HG03432 (cell line): Measurements from ENCODE around the gene CRACDL.

Source experiments
- ATAC-seq: cut with Tn5 transposase; IDR thresholded peaks from one replicate; pipeline ENCODE4 v1.9.1; 2021; ENCODE audit warnings: mild to moderate bottlenecking, moderate library complexity; ENCODE audit not compliant: unreplicated experiment

CRACDL gene

DNA sequence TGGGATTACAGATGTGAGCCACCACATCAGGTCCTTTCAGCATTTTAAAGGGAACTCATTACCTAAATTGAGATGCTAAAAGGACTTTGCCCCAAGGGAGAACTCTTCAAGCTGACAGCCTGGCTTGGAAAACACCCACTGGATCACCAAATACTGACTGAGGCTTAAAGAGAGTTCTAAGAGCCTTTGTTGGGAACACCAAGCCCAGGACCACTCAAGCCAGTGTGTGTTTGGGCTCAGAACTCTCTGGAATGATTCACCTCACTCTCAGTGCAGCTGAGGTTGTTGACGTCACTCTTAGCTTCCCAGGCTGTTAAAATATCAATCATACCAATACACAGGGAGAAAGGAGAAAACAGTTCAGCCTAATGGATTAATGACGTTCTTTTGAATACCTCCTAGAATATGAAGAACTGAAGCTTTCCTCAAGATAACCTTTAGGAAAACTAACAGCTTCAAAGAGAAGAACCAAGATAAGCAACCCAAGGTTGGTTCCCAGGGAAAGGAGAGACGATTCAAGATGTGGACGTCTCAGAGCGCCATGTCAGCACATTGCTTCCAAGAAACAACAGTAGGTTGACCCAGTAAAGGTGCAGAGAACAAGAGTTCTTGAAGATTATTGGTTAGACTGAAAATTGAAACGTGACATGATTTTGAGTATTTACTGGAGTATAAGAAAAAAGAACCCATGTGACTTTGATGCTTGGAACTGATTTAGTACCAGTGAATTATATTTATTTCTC is 157.1 kb downstream of the CRACDL start:
- no peak for ATAC-seq

GRCh38 chr2:98778151-98778550 is 157.9 kb downstream of the CRACDL start:
- ATAC-seq, result no peak

- ATAC-seq, result no peak
These were observed 158.3 kb downstream of the CRACDL start for GRCh38 chr2:98777710-98778109.

GRCh38 chr2:98777076-98777475 is 158.9 kb downstream of the CRACDL start:
- no peak for ATAC-seq

DNA sequence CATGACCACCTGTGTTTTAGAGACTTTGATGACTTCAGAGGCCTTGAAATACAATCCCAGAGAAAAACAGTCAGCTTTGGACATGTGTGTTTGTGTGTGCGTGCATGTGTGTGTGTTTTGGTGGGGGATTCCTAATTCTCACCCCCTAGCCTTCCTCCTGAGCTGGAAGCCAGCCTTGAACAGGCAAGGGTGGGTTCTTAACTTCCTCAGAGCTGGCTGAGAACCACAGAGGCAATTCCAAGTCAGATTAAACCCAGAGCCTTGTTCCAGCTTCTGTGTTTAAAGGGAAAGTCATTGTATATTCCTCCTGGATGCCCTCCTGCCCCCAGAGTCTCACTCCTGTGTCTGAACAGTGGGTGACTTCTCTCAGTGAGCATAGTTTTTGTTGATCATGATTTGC is 159.9 kb downstream of the CRACDL start:
- no peak for ATAC-seq

DNA sequence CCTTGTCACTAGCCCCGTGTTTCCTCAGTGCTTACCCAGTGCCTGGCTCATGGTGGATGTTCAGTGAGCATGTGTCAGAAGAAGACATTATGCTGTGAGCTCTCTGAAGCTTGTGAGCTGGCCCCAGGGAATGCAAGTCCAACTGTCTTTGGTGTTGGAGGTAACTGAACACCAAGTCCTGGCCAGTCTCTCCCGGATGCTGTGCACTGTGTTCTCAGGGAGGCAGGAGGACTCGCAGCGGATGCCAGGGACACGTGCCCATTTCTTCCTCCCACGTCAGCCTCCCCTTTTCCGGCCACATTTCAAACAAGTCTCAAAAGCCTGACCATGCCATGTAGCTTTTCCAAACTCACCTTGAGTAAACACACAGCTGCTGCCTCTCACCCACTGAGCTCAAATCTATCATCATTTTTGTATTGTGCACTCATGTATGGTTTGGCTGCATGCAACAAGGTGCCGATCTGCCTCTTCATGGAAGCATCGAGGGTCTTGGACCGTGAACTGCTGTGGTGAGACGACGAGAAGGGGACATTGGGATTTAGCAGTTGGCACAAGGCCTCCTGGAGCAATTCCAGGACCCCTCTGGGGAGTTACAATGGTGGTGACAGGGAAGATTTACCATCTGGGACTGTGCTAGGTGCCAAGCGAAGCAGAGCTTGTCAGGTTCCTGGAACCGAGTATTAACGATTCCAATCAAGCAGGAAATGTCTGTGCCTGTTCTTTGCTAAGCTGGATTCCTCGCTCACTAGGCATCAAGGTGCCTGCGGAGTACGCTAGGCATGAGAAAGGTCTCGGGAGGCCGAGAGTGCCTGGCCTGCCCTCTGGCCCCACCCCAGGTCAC is 160.7 kb downstream of the CRACDL start:
- ATAC-seq, result no peak

GRCh38 chr2:98773907-98774306 is 162.1 kb downstream of the CRACDL start:
- no peak for ATAC-seq

GRCh38 chr2:98773169-98773568 is 162.9 kb downstream of the CRACDL start:
- ATAC-seq, result no peak

GRCh38 chr2:98772536-98772935 is 163.5 kb downstream of the CRACDL start:
- no peak for ATAC-seq

GRCh38 chr2:98771721-98772524 is 164.1 kb downstream of the CRACDL start:
- peak; percentile 58 for ATAC-seq

DNA sequence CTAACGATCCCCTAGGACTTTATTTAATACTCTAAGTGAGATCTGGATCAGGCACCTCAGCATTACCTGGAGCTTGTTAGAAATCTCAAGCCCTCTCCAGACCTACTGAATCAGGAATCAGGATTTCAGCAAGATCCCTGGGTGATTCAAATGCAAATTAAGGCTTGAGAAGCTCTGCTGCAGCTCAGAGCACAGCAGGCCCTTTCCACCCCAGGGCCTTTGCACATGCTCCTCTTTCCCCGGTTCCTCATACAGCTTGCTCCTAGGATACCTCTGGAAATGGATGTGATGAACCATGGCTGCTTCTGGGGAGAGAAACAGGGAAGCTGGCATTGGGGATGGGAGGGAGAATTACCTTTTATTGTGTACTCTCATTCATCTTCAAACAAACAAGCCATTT is 164.8 kb downstream of the CRACDL start:
- ATAC-seq, result no peak

GRCh38 chr2:98769784-98770183 is 166.2 kb downstream of the CRACDL start:
- no peak for ATAC-seq

GRCh38 chr2:98769114-98769476 is 166.9 kb downstream of the CRACDL start:
- no peak for ATAC-seq

GRCh38 chr2:98768384-98769113 is 167.5 kb downstream of the CRACDL start:
- ATAC-seq, result no peak

DNA sequence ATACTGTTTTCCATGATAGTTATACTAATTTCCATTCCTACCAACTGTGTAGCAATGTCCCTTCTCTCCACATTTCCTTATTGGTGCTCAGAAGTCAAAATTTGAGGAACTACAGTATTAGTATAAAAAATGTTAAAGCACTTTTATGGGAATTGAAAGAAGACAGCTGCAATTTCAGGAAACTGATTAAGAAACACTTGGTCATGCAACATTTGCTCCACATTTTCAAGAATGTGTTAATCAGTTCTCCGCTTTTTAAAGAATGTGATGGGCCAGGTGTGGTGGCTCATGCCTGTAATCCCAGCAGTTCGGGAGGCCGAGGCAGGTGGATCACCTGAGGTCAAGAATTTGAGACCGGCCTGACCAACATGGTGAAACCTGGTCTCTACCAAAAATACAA is 171.5 kb downstream of the CRACDL start:
- ATAC-seq, result no peak

GRCh38 chr2:98763209-98763951 is 172.6 kb downstream of the CRACDL start:
- ATAC-seq, result no peak

DNA sequence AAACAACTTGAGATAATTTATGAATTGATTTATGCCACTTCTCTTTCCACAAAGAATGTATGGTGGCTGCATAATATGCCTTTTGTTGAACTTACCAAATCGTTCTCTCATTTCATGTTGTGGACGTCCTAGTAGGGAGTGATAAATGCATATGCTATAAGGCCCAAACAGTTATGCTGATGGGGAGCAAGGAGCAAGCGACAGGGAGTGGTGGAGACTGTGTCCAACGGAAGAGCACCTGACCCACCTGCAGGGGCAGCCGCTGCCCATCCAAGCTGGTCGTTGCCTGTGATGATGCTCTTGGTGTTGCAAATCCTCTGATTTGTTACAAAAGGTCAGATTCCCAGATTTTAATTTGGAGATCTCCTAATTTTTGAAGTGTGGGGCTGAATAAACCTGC is 174.1 kb downstream of the CRACDL start:
- ATAC-seq, result no peak

DNA sequence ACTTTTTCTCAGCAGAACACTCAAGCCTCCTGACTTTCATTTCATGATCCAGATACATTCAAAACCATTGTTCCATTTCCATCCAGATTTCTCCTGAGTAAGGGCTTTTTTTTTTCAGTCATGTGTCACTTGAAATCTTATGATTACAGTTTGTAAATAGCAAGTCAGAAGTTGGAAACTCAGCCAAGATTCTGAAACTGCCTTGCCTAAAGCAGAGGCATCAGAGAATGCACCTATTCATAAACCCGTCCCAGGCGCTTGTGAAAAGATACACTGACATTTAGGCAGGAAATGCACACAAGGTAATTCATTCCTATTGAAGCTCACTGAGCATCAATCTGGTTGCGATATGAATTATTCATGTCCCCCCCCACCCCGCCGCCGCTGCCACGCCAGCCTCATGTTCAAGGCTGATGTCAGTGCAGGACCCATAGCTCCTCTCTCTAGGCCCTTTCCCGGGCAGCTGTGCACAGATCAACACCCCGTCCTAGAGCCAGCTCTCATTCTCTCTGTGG is 174.7 kb downstream of the CRACDL start:
- ATAC-seq, result no peak

DNA sequence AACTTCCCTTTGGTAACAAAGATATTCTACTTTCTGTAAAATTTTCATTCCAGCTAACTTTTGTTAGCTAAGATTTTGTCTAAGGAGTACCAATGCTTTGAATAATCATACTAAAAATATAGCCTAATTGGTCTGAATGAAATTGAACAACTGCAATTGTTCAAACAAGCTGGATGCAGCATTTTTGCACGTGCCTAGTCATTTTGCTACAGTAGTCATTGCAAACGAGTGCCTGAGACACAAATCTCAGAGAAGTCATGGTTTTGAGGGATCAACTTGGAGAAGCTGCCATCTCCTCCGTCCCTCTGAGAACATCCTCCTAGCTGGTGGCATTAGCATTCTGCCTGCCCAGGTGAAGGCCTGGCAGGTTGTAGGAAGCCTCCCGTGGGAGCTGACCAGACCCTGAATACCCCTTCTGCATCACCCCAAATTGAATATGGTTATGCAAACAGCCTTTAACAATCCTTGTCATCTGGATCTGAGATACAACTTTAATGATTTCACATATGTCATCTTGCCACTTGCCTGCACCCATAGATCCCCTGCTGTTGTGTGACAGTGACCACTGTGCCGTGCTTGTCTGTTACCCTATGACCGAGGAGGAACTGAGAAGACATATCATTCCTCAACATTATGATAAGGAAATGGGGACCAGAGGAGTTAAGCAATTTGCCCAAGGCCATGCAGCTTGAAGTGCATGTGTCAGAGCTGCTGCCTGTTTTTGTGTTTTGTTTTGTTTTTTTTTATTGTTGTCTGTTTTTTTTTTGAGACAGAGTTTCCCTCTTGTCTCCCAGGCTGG is 176.0 kb downstream of the CRACDL start:
- ATAC-seq, result no peak
